Naive thymus-derived CD8-positive, alpha-beta T cell (primary cell): ENCODE measurements around the gene E2F7. TPM values are rescaled to one million over a fixed set of nuclear protein-coding genes. Genes with fewer than 3 reads are reported as not detected.
A peak's percentile ranks its signal among the peaks of the same experiment; 100 is the strongest.

Experiments used
- ATAC-seq, 2 donors: fragments of 150-1000 bp; cut with Tn5 transposase in 1 of 2; sonication (Bioruptor Pico), chemical (Tn5 transposase) in 1 of 2; 1 replicate in 1 of 2; 2 replicates in 1 of 2; pipeline ENCODE4 v1.10.0; 2021; ENCODE audit warnings: mild to moderate bottlenecking in 2 of 2, moderate library complexity in 2 of 2
- POLR2A ChIA-PET: fragments of 350-600 bp; sonication (Branson Sonifier 250); formaldehyde crosslinking; loops from one replicate; lab custom pipeline; 2021; ENCODE audit warnings: antibody characterized with exemption; lab: Charles Lee
- DNase-seq, 10 donors: peaks; one replicate each; pipeline versions ENCODE4 v3.0.0 to v3.0.0-alpha.2; 2020 to 2022
- H3K27ac Mint-ChIP-seq, 10 donors: one replicate each; pipeline ENCODE4 v1.8.0; 2020 to 2022; ENCODE audit warnings: mild to moderate bottlenecking in 10 of 10, mixed read lengths in 10 of 10, moderate library complexity in 4 of 10, inconsistent platforms in 1 of 10
- H3K27me3 Mint-ChIP-seq, 5 donors: one replicate each; pipeline ENCODE4 v1.8.0; 2021 to 2022; ENCODE audit warnings: mixed read lengths in 5 of 5
- H3K36me3 Mint-ChIP-seq, 3 donors: one replicate each; pipeline ENCODE4 v1.8.0; 2020 to 2022; ENCODE audit warnings: mixed read lengths in 3 of 3, mild to moderate bottlenecking in 2 of 3, inconsistent platforms in 1 of 3
- H3K4me1 Mint-ChIP-seq, 4 donors: one replicate each; pipeline ENCODE4 v1.8.0; 2021 to 2022; ENCODE audit warnings: mixed read lengths in 4 of 4
- H3K4me3 Mint-ChIP-seq, 10 donors: one replicate each; pipeline ENCODE4 v1.8.0; 2020 to 2022; ENCODE audit warnings: mild to moderate bottlenecking in 10 of 10, mixed read lengths in 10 of 10, moderate library complexity in 6 of 10, inconsistent platforms in 1 of 10
- H3K9me3 Mint-ChIP-seq, 9 donors: one replicate each; pipeline ENCODE4 v1.8.0; 2020 to 2022; ENCODE audit warnings: mixed read lengths in 9 of 9, mild to moderate bottlenecking in 3 of 9, inconsistent platforms in 1 of 9, moderate library complexity in 1 of 9
- polyA plus RNA-seq, 3 donors: library from polyadenylated mRNA; unstranded; fragments of 300-500 nt; fragmentation: Illumina TruSeq; gene quantifications; one replicate each; pipeline ENCODE4 v1.2.3, GENCODE V29; 2021
- total RNA-seq, 8 experiments: library from RNA in 2 of 8; stranded (reverse) in 2 of 8; gene quantifications; one replicate each; pipeline ENCODE4 v1.2.3 and lab custom pipeline; 2021 to 2026

The E2F7 gene
- total and polyA plus RNA-seq, 5 experiments from 2014 or later, result not detected

DNA sequence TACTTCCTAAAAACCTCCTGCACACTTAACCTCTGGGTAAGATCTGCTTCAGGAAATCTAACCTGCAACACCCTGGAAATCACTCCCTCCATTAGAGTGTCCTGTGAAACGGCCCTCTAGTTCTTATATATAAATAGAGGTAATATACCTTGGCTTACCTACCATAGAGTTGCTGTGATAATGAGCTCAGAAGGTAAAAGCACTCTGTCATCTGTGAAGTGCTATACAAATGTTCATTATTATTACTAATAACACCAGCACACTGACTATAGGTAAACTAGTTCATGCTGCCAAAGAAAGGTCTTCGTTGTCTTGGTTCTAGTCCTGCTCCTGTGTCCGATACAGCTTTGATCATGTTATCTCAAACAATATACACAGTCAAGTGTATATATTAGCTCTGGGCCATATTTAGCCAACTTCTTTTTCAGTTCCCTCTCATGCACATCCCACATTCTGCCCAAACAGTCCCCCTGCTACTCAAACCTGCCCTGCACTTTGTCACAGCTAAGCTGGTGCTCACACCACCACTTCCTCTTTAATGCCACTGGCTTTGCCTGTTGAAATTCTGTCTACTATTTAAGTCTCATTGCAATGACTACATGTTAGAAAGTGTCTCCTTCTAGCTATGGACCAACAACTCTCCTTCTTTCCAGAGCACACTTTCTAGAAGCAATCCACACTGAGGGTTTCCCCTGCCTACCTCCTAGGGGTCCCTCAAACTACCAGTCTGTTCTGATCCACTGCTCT is 5.1 kb downstream of the E2F7 start:
- H3K4me1 Mint-ChIP-seq, result peaks cover 0 to 23% (median 3%) of the 10 kb centered on the region in 4 donors
- no peak for DNase-seq
- H3K9me3 Mint-ChIP-seq, result no peaks in the 10 kb centered on the region
- ATAC-seq, result no peak
- no peak overlapping the region for H3K27ac Mint-ChIP-seq
- POLR2A ChIA-PET, result no interaction called here
- H3K4me3 Mint-ChIP-seq, result no peak overlapping the region
- H3K36me3 Mint-ChIP-seq, result peaks cover 0 to 4% (median 0%) of the 10 kb centered on the region in 3 donors
- H3K27me3 Mint-ChIP-seq, result peaks cover 19 to 42% (median 34%) of the 10 kb centered on the region in 5 donors

DNA sequence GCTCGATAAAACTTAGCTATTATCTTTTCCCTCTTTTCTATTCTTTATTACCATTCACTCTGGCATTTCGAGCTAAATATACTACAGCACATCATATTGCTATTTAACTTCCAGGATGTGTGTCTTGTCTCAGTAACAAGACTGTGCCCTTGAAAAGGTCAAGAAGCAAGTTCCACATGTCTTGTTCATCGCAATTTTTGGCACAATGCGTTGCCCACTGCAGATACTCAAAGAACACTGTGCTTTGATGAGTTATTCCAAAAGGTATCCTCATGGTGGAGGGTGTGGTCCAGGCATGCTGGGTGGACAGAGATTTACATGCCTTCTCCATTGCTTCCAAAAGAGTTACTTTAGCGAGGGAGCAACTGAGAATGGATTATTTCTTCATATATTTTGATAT is 6.6 kb downstream of the E2F7 start:
- peaks cover 0 to 4% (median 0%) of the 10 kb centered on the region in 3 donors for H3K36me3 Mint-ChIP-seq
- no peak for DNase-seq
- H3K27ac Mint-ChIP-seq, result no peak overlapping the region
- H3K27me3 Mint-ChIP-seq, result peaks cover 15 to 42% (median 29%) of the 10 kb centered on the region in 5 donors
- POLR2A ChIA-PET, result no interaction called here
- no peak overlapping the region for H3K4me3 Mint-ChIP-seq
- peaks cover 0 to 18% (median 0%) of the 10 kb centered on the region in 4 donors for H3K4me1 Mint-ChIP-seq
- ATAC-seq, result no peak
- H3K9me3 Mint-ChIP-seq, result no peaks in the 10 kb centered on the region

- ATAC-seq (no peak), DNase-seq (no peak)
- H3K27me3 Mint-ChIP-seq, result peaks cover 0 to 7% (median 3%) of the 10 kb centered on the region in 5 donors
- H3K27ac Mint-ChIP-seq, result no peak overlapping the region
- peaks cover 0 to 2% (median under 1%) of the 10 kb centered on the region in 4 donors for H3K4me1 Mint-ChIP-seq
- no peak overlapping the region for H3K4me3 Mint-ChIP-seq
- H3K9me3 Mint-ChIP-seq, result no peaks in the 10 kb centered on the region
- H3K36me3 Mint-ChIP-seq, result no peaks in the 10 kb centered on the region
- POLR2A ChIA-PET, result no interaction called here
Measured at GRCh38 chr12:77054851-77055250, 10.5 kb downstream of the E2F7 start.

DNA sequence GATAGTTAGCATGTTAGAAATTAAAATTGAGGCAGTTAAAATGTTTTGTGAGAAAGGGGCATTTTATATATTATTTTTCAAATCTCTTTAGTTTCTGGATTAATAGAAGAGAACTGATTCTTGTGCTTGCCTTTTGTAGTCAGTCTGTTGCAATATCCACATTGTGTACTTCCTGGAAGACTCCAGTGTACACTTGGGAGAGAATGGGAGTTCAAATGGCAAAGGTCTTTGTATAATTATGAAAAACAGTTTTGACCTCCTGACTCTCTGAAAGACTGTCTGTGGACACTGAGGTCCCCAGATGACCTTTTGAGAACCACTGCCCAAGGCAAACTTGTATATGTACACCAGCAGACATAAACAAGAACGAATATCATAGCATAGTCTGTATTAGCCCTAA is 12.1 kb downstream of the E2F7 start:
- peaks cover 0 to 3% (median under 1%) of the 10 kb centered on the region in 4 donors for H3K4me1 Mint-ChIP-seq
- no peaks in the 10 kb centered on the region for H3K36me3 Mint-ChIP-seq
- ATAC-seq (no peak), DNase-seq (no peak)
- no peak overlapping the region for H3K27ac Mint-ChIP-seq
- peaks cover 0 to 8% (median 0%) of the 10 kb centered on the region in 5 donors for H3K27me3 Mint-ChIP-seq
- POLR2A ChIA-PET, result no interaction called here
- no peak overlapping the region for H3K4me3 Mint-ChIP-seq
- no peaks in the 10 kb centered on the region for H3K9me3 Mint-ChIP-seq

GRCh38 chr12:77049767-77050353 is 15.5 kb downstream of the E2F7 start:
- ATAC-seq, result peak; percentile 76 to 80
- peak in 4 of 10 donors; percentile 4 to 50 (median 36) for DNase-seq
- H3K4me3 Mint-ChIP-seq, result no peak overlapping the region
- peaks cover 0 to 11% (median 0%) of the 10 kb centered on the region in 5 donors for H3K27me3 Mint-ChIP-seq
- no peak overlapping the region for H3K27ac Mint-ChIP-seq
- no peaks in the 10 kb centered on the region for H3K9me3 Mint-ChIP-seq
- POLR2A ChIA-PET, result no interaction called here
- no peaks in the 10 kb centered on the region for H3K36me3 Mint-ChIP-seq
- peaks cover 0 to 3% (median under 1%) of the 10 kb centered on the region in 4 donors for H3K4me1 Mint-ChIP-seq

DNA sequence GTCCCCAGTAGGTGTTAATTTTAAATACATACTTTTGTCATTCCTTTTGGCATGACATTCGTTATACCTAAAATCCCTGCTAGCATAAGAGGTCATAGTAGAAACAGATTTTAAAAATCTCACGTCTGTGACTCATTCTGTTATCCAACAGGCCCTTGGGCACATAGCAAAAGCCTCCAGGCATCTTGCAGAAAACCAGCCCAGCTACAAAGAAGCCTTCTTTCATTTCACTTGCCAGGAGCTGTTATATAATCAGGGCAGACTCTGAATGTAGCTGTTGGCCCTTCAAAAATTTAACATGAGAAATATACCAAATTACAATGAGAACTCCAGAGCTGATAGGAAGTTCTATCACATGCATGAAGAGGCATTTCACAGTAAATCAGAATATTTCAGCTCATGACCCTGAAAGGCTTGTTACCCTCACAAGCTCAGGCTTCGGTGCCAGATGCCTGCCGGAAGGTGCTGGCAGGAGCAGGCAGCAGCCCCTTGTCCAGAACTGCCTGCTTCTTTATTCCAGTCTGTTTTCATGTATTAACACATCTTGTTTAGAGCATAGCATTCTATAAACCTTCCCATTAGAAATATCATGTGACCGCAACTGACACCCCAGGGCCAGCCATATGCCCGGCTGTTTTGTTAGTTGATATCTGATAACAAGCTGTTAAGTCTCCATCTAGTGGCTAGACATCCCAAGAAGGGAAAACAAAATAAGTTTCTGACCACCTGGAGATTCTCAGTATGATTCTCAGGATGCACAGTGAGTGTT is 17.8 kb downstream of the E2F7 start:
- H3K4me3 Mint-ChIP-seq, result no peak overlapping the region
- DNase-seq (no peak), ATAC-seq (no peak)
- peaks cover 0 to 3% (median under 1%) of the 10 kb centered on the region in 4 donors for H3K4me1 Mint-ChIP-seq
- no peaks in the 10 kb centered on the region for H3K36me3 Mint-ChIP-seq
- H3K9me3 Mint-ChIP-seq, result no peaks in the 10 kb centered on the region
- POLR2A ChIA-PET, result no interaction called here
- H3K27me3 Mint-ChIP-seq, result peaks cover 0 to 11% (median 0%) of the 10 kb centered on the region in 5 donors
- no peak overlapping the region for H3K27ac Mint-ChIP-seq

DNA sequence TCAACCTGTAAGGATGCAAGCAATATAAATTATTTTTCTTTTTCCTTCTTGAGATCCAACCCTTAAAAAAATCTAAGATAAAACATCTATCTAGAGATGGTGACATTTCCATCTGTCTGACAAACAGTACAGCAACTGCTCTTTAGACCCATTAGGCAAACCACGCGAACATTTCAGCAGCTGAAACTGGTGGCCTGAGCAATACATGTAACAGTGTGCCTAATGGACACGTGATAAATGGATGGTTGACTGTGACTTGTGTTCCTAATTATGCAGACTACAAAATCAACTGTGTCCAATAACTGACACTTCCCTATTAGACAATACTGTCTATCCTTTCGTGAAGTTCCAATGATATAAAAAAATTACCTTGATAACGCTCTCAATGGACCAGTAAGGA is 18.9 kb downstream of the E2F7 start:
- no peaks in the 10 kb centered on the region for H3K36me3 Mint-ChIP-seq
- H3K27me3 Mint-ChIP-seq, result peaks cover 0 to 11% (median 0%) of the 10 kb centered on the region in 5 donors
- no peak overlapping the region for H3K4me3 Mint-ChIP-seq
- DNase-seq (no peak), ATAC-seq (no peak)
- H3K9me3 Mint-ChIP-seq, result no peaks in the 10 kb centered on the region
- H3K27ac Mint-ChIP-seq, result peak overlapping the region in 1 of 10 donors; percentile 3
- H3K4me1 Mint-ChIP-seq, result peaks cover 0 to 3% (median under 1%) of the 10 kb centered on the region in 4 donors
- POLR2A ChIA-PET, result no interaction called here

DNA sequence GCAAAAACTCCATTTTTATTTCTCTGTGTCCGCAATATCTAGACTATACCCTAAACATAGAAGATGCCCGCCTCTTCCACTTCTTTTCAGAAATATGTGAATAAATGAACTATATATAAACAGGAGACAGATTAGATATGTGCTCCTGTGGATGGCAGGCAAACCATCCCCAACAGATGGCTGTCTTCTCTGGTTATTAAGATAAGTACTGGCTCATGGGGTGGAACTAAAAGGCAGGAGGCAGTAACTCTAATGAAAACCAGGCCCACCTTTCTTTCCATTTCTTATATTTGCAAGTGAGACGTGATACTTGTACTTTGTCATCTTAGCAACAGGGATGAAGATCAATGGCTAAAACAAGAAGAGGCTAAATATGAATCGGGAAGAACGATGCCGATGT is 20.2 kb downstream of the E2F7 start:
- Mint-ChIP-seq H3K27me3 (peaks cover 0 to 11% (median 0%) of the 10 kb centered on the region in 5 donors), H3K4me1 (peaks cover 0 to 3% (median under 1%) of the 10 kb centered on the region in 4 donors), H3K4me3 (no peak overlapping the region), H3K9me3 (no peaks in the 10 kb centered on the region), H3K27ac (no peak overlapping the region), H3K36me3 (no peaks in the 10 kb centered on the region)
- ATAC-seq, result no peak
- no peak for DNase-seq
- POLR2A ChIA-PET, result no interaction called here

DNA sequence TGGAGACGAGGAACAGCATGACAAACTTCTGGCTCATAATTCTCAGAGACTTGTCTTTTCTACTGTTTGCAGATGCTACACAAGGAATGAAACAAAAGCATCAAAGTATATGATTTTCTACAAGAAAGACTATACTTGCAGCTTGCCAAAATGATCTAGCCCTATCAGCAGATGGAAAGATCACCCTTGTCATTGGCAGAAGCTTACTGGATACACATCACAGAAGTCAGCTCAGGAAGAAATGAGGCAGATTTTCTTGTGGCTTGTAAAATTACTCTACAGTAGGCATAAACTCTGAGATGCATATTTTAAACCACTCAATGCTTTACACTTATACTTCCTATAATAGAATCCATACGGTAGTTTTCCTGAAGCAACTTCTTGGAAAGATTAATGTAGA is 20.6 kb downstream of the E2F7 start:
- ATAC-seq (no peak), DNase-seq (no peak)
- Mint-ChIP-seq H3K4me1 (no peaks in the 10 kb centered on the region), H3K27ac (no peak overlapping the region), H3K36me3 (no peaks in the 10 kb centered on the region), H3K4me3 (no peak overlapping the region), H3K27me3 (peaks cover 0 to 11% (median 0%) of the 10 kb centered on the region in 5 donors), H3K9me3 (no peaks in the 10 kb centered on the region)
- POLR2A ChIA-PET, result no interaction called here

- H3K27ac Mint-ChIP-seq, result no peak overlapping the region
- POLR2A ChIA-PET, result no interaction called here
- H3K36me3 Mint-ChIP-seq, result no peaks in the 10 kb centered on the region
- H3K4me1 Mint-ChIP-seq, result no peaks in the 10 kb centered on the region
- ATAC-seq, result no peak
- H3K9me3 Mint-ChIP-seq, result peaks cover 0 to 13% (median 2%) of the 10 kb centered on the region in 9 donors
- H3K27me3 Mint-ChIP-seq, result no peaks in the 10 kb centered on the region
- DNase-seq, result no peak
- H3K4me3 Mint-ChIP-seq, result no peak overlapping the region
Measured at GRCh38 chr12:77042833-77043232, 22.5 kb downstream of the E2F7 start.

DNA sequence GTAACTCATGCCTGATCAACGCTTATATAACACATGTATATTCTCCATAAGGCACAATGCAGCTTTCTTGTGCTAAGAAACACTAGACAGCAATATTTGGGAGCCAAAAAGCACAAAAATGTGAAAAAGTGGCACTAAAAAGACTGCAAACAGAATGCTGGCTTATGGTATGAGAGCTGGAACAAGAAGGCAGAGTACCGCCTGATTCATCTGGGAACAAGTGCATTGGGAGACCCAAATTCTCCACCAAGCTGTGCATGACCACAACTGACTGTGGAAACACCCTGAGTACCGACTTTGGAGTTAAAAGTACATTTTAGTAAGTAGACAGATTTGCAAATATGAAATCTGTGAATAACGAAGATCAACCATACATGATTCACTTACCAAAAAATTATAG is 25.1 kb downstream of the E2F7 start:
- no peaks in the 10 kb centered on the region for H3K27me3 Mint-ChIP-seq
- peaks cover 0 to 6% (median 0%) of the 10 kb centered on the region in 3 donors for H3K36me3 Mint-ChIP-seq
- H3K4me3 Mint-ChIP-seq, result no peak overlapping the region
- H3K4me1 Mint-ChIP-seq, result no peaks in the 10 kb centered on the region
- ATAC-seq, result no peak
- POLR2A ChIA-PET, result no interaction called here
- no peak overlapping the region for H3K27ac Mint-ChIP-seq
- DNase-seq, result no peak
- H3K9me3 Mint-ChIP-seq, result peaks cover 0 to 28% (median 10%) of the 10 kb centered on the region in 9 donors

GRCh38 chr12:77035226-77035625 is 30.1 kb downstream of the E2F7 start:
- no peak for DNase-seq
- ATAC-seq, result no peak
- H3K36me3 Mint-ChIP-seq, result peaks cover 0 to 6% (median 0%) of the 10 kb centered on the region in 3 donors
- H3K27me3 Mint-ChIP-seq, result peaks cover 0 to 7% (median 0%) of the 10 kb centered on the region in 5 donors
- no peak overlapping the region for H3K4me3 Mint-ChIP-seq
- POLR2A ChIA-PET, result no interaction called here
- peaks cover 0 to 28% (median 10%) of the 10 kb centered on the region in 9 donors for H3K9me3 Mint-ChIP-seq
- peaks cover 0 to 2% (median 0%) of the 10 kb centered on the region in 4 donors for H3K4me1 Mint-ChIP-seq
- H3K27ac Mint-ChIP-seq, result no peak overlapping the region
